HepG2 (cell line): Measurements from ENCODE around the gene CFAP300. TPM values are rescaled to one million over a fixed set of nuclear protein-coding genes. Genes with fewer than 3 reads are reported as not detected.

Experiments used
- BCL6 ChIP-seq: IDR thresholded peaks from 2 replicates; pipeline ENCODE4 v1.6.1; 2016; ENCODE audit warnings: missing genetic modification reagents, missing compliant biosample characterization
- EP300 ChIP-seq, 3 experiments: sonication (generic) in 1 of 3; formaldehyde crosslinking in 1 of 3; IDR thresholded peaks; 2 replicates each; pipeline versions ENCODE4 v1.5.1 to v1.6.1; 2011 to 2020; ENCODE audit warnings: low read depth in 2 of 3, low read length in 2 of 3, borderline replicate concordance in 1 of 3, improper control_type of control experiment in 1 of 3, mild to moderate bottlenecking in 1 of 3, missing genetic modification reagents in 1 of 3, moderate library complexity in 1 of 3
- NR2F1 ChIP-seq, 2 experiments: fragments of 450-650 bp in 1 of 2; formaldehyde crosslinking in 1 of 2; IDR thresholded peaks; 2 replicates each; pipeline versions ENCODE4 v1.5.0 to v1.6.1; 2016 to 2020; ENCODE audit warnings: mild to moderate bottlenecking in 1 of 2, missing compliant biosample characterization in 1 of 2, missing genetic modification reagents in 1 of 2, moderate library complexity in 1 of 2
- PITX1 ChIP-seq: sonication (generic); formaldehyde crosslinking; IDR thresholded peaks from 2 replicates; pipeline ENCODE4 v1.5.1; 2020; ENCODE audit warnings: mild to moderate bottlenecking, missing genetic modification reagents
- RBM22 ChIP-seq: fragments of 200-400 bp; formaldehyde crosslinking; optimal IDR thresholded peaks from 2 replicates; pipeline ENCODE3; 2017; ENCODE audit warnings: mild to moderate bottlenecking, low read length, moderate library complexity
- SIN3A ChIP-seq: IDR thresholded peaks from 2 replicates; pipeline ENCODE4 v1.6.1; 2011; ENCODE audit warnings: low read depth, mild to moderate bottlenecking, control low read depth, low read length, borderline replicate concordance
- TARDBP ChIP-seq: sonication (generic); formaldehyde crosslinking; IDR thresholded peaks from 2 replicates; pipeline ENCODE4 v1.8.0; 2022; ENCODE audit warnings: mild to moderate bottlenecking, missing genetic modification reagents
- TCF12 ChIP-seq, 2 experiments: fragments of 450-650 bp in 1 of 2; sonication (generic) in 1 of 2; formaldehyde crosslinking in 1 of 2; IDR thresholded peaks; 2 replicates each; pipeline versions ENCODE4 v1.6.1 to v1.8.0; 2017 to 2022; ENCODE audit warnings: antibody characterized with exemption in 1 of 2, mild to moderate bottlenecking in 1 of 2, missing genetic modification reagents in 1 of 2, moderate library complexity in 1 of 2
- ZFP91 ChIP-seq: sonication (generic); formaldehyde crosslinking; IDR thresholded peaks from 2 replicates; pipeline ENCODE4 v1.9.0; 2022; ENCODE audit warnings: missing genetic modification reagents, mild to moderate bottlenecking, borderline replicate concordance
- ZNF274 ChIP-seq: sonication (generic); formaldehyde crosslinking; IDR thresholded peaks from 2 replicates; pipeline ENCODE4 v1.5.1; 2020; ENCODE audit warnings: mild to moderate bottlenecking, missing genetic modification reagents
- ZSCAN21 ChIP-seq: sonication (generic); formaldehyde crosslinking; IDR thresholded peaks from 2 replicates; pipeline ENCODE4 v1.8.0; 2022; ENCODE audit warnings: mild to moderate bottlenecking, missing genetic modification reagents, moderate library complexity, borderline replicate concordance
- polyA plus RNA-seq, 8 experiments: library from polyadenylated mRNA; depleted of rRNA in 3 of 8; stranded (reverse) in 7 of 8; unstranded in 1 of 8; fragments of >200 nt; fragmentation: Illumina TruSeq in 4 of 8; extraction: Trizol in 4 of 8; gene quantifications; 2 replicates each; pipeline versions ENCODE4 v1.2.1 to v1.2.3, GENCODE V29; 2011 to 2016; ENCODE audit warnings: low read depth in 4 of 8, missing spikeins in 1 of 8, mixed read lengths in 1 of 8; ENCODE audit not compliant: insufficient read depth in 1 of 8
- total RNA-seq, 5 experiments: library from RNA; depleted of rRNA; stranded (reverse); fragments of >200 nt; fragmentation: Illumina TruSeq; extraction: Trizol; gene quantifications; 2 replicates each; pipeline ENCODE4 v1.2.3, GENCODE V29; 2016; ENCODE audit warnings: low read depth in 1 of 5
- TF ChIP-seq, protein P1 (sequence below): IDR thresholded peaks from 2 replicates; pipeline ENCODE4 v1.6.1; 2016; ENCODE audit warnings: low read depth, missing genetic modification reagents, missing compliant biosample characterization
- TF ChIP-seq, protein P2 (sequence below): sonication (generic); formaldehyde crosslinking; IDR thresholded peaks from 2 replicates; pipeline ENCODE4 v1.5.0; 2020; ENCODE audit warnings: missing genetic modification reagents
- TF ChIP-seq, protein P3 (sequence below): sonication (generic); formaldehyde crosslinking; IDR thresholded peaks from 2 replicates; pipeline ENCODE4 v1.4.0; 2020; ENCODE audit warnings: mild to moderate bottlenecking, missing genetic modification reagents
- TF ChIP-seq, protein P4 (sequence below): sonication (generic); formaldehyde crosslinking; IDR thresholded peaks from 2 replicates; pipeline ENCODE4 v1.4.0; 2020; ENCODE audit warnings: missing genetic modification reagents

The CFAP300 gene
- total and polyA plus RNA-seq, 2 of the 13 experiments (the other 11 are each of a cell fraction or from before 2014, with no cell fraction given): not detected

GRCh38 chr11:102119997-102120396, 72.8 kb downstream of the CFAP300 start (continued):
- TF ChIP-seq, protein P1, sequence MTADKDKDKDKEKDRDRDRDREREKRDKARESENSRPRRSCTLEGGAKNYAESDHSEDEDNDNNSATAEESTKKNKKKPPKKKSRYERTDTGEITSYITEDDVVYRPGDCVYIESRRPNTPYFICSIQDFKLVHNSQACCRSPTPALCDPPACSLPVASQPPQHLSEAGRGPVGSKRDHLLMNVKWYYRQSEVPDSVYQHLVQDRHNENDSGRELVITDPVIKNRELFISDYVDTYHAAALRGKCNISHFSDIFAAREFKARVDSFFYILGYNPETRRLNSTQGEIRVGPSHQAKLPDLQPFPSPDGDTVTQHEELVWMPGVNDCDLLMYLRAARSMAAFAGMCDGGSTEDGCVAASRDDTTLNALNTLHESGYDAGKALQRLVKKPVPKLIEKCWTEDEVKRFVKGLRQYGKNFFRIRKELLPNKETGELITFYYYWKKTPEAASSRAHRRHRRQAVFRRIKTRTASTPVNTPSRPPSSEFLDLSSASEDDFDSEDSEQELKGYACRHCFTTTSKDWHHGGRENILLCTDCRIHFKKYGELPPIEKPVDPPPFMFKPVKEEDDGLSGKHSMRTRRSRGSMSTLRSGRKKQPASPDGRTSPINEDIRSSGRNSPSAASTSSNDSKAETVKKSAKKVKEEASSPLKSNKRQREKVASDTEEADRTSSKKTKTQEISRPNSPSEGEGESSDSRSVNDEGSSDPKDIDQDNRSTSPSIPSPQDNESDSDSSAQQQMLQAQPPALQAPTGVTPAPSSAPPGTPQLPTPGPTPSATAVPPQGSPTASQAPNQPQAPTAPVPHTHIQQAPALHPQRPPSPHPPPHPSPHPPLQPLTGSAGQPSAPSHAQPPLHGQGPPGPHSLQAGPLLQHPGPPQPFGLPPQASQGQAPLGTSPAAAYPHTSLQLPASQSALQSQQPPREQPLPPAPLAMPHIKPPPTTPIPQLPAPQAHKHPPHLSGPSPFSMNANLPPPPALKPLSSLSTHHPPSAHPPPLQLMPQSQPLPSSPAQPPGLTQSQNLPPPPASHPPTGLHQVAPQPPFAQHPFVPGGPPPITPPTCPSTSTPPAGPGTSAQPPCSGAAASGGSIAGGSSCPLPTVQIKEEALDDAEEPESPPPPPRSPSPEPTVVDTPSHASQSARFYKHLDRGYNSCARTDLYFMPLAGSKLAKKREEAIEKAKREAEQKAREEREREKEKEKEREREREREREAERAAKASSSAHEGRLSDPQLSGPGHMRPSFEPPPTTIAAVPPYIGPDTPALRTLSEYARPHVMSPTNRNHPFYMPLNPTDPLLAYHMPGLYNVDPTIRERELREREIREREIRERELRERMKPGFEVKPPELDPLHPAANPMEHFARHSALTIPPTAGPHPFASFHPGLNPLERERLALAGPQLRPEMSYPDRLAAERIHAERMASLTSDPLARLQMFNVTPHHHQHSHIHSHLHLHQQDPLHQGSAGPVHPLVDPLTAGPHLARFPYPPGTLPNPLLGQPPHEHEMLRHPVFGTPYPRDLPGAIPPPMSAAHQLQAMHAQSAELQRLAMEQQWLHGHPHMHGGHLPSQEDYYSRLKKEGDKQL (CRISPR knock-in tag): peak; percentile 69; the same call in 1 of the 2 replicates
- TF ChIP-seq NR2F1 (CRISPR knock-in tag; IDR thresholded peaks at IDR 0.05) (peak; percentile 85 to 95), TCF12 (IDR thresholded peaks at IDR 0.05) (no peak), TCF12 (CRISPR knock-in tag; IDR thresholded peaks at IDR 0.05) (no peak), SIN3A (no peak), ZNF274 (CRISPR knock-in tag) (no peak), BCL6 (CRISPR knock-in tag) (peak; percentile 82), EP300 (IDR thresholded peaks at IDR 0.05; ENCODE audit: low read depth in 2 of 2, low read length in 2 of 2) (peak in 1 of 2 experiments; percentile 61; a peak in 1 of 4 replicates), EP300 (CRISPR knock-in tag; IDR thresholded peaks at IDR 0.05; ENCODE audit: borderline replicate concordance) (no peak; the same call in 1 of the 2 replicates), ZFP91 (CRISPR knock-in tag) (no peak), ZSCAN21 (CRISPR knock-in tag) (peak; percentile 100), PITX1 (CRISPR knock-in tag) (peak; percentile 100), RBM22 (peak; percentile 80), TARDBP (CRISPR knock-in tag) (0 out of 2 replicates have a peak, but pooled peaks have one; percentile 21)
- TF ChIP-seq, protein P2, sequence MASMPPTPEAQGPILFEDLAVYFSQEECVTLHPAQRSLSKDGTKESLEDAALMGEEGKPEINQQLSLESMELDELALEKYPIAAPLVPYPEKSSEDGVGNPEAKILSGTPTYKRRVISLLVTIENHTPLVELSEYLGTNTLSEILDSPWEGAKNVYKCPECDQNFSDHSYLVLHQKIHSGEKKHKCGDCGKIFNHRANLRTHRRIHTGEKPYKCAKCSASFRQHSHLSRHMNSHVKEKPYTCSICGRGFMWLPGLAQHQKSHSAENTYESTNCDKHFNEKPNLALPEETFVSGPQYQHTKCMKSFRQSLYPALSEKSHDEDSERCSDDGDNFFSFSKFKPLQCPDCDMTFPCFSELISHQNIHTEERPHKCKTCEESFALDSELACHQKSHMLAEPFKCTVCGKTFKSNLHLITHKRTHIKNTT: no peak
- TF ChIP-seq, protein P3, sequence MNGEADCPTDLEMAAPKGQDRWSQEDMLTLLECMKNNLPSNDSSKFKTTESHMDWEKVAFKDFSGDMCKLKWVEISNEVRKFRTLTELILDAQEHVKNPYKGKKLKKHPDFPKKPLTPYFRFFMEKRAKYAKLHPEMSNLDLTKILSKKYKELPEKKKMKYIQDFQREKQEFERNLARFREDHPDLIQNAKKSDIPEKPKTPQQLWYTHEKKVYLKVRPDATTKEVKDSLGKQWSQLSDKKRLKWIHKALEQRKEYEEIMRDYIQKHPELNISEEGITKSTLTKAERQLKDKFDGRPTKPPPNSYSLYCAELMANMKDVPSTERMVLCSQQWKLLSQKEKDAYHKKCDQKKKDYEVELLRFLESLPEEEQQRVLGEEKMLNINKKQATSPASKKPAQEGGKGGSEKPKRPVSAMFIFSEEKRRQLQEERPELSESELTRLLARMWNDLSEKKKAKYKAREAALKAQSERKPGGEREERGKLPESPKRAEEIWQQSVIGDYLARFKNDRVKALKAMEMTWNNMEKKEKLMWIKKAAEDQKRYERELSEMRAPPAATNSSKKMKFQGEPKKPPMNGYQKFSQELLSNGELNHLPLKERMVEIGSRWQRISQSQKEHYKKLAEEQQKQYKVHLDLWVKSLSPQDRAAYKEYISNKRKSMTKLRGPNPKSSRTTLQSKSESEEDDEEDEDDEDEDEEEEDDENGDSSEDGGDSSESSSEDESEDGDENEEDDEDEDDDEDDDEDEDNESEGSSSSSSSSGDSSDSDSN (CRISPR knock-in tag): no peak
- TF ChIP-seq, protein P4, sequence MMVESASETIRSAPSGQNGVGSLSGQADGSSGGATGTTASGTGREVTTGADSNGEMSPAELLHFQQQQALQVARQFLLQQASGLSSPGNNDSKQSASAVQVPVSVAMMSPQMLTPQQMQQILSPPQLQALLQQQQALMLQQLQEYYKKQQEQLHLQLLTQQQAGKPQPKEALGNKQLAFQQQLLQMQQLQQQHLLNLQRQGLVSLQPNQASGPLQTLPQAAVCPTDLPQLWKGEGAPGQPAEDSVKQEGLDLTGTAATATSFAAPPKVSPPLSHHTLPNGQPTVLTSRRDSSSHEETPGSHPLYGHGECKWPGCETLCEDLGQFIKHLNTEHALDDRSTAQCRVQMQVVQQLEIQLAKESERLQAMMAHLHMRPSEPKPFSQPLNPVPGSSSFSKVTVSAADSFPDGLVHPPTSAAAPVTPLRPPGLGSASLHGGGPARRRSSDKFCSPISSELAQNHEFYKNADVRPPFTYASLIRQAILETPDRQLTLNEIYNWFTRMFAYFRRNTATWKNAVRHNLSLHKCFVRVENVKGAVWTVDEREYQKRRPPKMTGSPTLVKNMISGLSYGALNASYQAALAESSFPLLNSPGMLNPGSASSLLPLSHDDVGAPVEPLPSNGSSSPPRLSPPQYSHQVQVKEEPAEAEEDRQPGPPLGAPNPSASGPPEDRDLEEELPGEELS (CRISPR knock-in tag): 0 out of 2 replicates have a peak, but pooled peaks have one; percentile 42
